AG09319 (cell line): ENCODE measurements around the gene VEZT.
"Not testable (repeated sequence)": the region's sequence is repeated elsewhere in the genome, so short reads cannot be mapped to it uniquely, and the experiment has no call there.

ENCODE experiments used
- DNase-seq: peaks from one replicate; pipeline ENCODE4 v3.0.0-alpha.2; 2010; ENCODE audit warnings: low read depth; ENCODE audit errors: extremely low read depth
- CTCF ChIP-seq: IDR thresholded peaks from 2 replicates; pipeline ENCODE4 v1.5.1; 2011; ENCODE audit warnings: low read depth, mild to moderate bottlenecking, inconsistent platforms, low read length, moderate library complexity

VEZT gene

GRCh38 chr12:95303476-95303875 lies 85.9 kb downstream of the VEZT start:
- no peak for DNase-seq
- TF ChIP-seq CTCF, result no peak

- no peak for TF ChIP-seq CTCF
- DNase-seq, result no peak
Measured at GRCh38 chr12:95304673-95305198, 87.1 kb downstream of the VEZT start.

GRCh38 chr12:95312656-95313055 lies 95.0 kb downstream of the VEZT start:
- no peak for DNase-seq
- TF ChIP-seq CTCF, result no peak

- not testable (repeated sequence) for DNase-seq
Measured at GRCh38 chr12:95314756-95315155, 97.1 kb downstream of the VEZT start.

- TF ChIP-seq CTCF, result no peak
- DNase-seq, result no peak
Measured at GRCh38 chr12:95316798-95317197, 99.2 kb downstream of the VEZT start.

GRCh38 chr12:95318071-95318545 lies 100.5 kb downstream of the VEZT start:
- no peak for DNase-seq
- TF ChIP-seq CTCF, result no peak

- no peak for DNase-seq
- no peak for TF ChIP-seq CTCF
Measured at GRCh38 chr12:95319694-95320331, 102.2 kb downstream of the VEZT start.
